Measurements from ENCODE around the gene NTSR2.
"Not testable (repeated sequence)": the region's sequence is repeated elsewhere in the genome, so short reads cannot be mapped to it uniquely, and the experiment has no call there.

NTSR2 gene

GRCh38 chr2:11679486-11680181 lies 9.6 kb upstream of the NTSR2 start:
- no peak for DNase-seq (ENCODE audit: low read depth)

DNA sequence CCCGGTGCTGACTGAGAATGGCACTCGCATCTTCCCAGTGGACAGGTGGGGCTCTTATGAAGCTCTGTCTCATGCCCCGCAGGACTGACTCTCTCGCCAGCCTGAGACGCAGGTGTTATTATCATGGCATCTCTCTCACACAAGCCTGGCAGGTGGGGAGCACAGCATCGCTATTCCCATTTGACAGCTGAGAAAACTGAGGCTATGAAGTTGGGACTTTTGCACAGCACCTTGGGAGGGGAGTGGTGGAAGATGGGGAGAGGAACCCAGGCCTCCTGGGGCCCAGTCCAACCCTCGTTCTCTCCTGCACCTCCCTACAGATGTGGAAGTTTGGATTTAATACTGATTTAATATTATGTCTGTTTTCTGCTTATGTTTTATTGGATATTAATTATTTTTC lies 9.0 kb upstream of the NTSR2 start:
- no peak for DNase-seq (ENCODE audit: low read depth)

DNA sequence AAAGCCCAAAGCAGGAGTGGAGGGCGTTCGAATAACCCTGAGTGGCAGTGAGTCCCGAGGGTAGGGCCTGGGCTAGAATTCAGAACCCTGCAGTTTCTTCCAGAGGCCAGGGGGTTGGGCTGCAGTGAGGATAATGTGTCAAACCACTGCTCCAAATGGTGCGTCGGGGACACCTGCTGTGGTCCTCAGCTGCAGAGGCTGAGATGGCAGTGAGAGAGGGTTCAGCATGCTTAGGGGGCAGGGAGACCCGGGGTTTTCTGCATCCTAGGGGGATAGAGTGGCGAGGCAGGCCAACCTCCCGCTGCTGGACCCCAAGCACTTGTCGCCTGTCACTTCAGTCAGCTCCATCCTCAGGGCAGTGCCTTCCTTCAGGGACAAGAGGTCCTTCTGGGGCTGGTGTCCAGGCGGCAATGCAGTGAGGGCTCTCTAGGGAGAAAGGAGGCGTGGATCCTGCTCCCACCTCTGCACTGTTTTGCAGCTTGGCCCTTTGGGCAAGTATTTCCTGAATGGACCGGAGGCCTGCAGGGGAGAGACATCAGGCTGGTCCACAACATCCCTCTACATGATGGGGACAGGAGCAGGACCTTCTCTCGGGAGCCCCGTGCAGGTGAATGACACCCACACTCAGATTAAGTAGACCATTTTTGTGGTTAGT lies 8.4 kb upstream of the NTSR2 start:
- DNase-seq (ENCODE audit: low read depth) = no peak

DNA sequence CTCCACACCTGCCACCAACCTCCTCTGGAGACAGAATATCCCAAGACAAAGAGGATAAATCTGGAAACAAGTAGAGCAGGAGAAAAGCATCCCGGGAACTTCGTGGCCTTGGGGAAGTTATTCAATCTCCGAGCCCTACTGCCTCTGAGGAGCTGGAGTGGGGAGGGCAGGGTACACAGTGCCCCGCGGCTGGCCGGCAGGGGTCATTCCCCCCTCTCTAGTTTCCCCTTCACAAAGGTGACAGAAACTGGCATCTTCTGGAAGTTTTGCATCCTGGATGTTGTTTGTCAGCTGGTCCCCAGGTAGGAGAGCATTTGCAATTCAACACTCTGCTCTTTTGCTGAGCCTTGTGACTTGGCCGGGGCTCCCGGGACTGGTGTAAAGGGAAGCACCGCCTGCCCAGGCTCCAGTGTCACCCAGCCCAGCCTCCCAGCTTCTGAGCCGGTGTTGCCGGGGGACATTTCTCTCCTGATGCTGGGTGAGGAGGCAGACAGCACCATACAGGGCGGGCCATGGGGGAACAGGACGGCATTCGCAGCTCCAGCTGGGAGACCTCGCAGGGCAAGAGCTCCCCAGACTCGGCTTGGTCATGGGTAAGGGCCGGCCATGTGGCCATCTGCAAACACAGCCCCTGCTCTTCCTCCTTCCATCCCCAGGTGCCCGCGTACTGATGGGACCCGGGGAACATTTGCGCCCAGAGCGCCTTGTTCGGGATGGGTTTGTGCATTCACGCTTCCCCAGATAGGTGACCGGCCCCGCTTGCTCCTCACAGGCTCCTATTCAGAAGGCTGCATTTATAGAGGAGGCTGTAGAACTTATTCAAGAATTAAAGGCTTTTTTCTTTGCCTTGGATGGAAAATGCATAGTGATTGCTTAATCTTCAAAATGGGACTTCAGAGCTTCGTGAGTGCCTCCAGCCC lies 7.4 kb upstream of the NTSR2 start:
- no peak for DNase-seq (ENCODE audit: low read depth)

DNA sequence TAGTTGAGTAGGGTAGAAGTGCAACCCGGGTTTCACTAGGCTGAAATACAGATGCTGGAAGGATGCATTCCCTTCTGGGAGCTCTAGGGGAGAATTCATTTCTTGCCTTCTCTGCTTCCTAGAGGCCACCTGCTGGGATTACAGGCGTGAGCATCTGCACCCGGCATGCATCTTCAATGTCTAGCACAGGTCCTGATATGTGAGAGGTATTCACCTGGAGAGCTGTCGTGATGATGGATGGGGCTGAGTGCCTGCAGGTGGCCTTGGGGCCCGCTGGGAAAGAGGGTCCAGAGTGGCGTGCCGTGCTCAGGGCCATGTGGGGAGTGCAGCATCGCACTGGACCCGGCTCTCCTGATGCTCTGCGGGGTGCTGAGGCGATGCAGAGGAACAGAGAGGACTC lies 6.6 kb upstream of the NTSR2 start:
- DNase-seq (ENCODE audit: low read depth) = no peak

- no peak for DNase-seq (ENCODE audit: low read depth)
Measured at GRCh38 chr2:11675423-11676112, 5.6 kb upstream of the NTSR2 start.

- DNase-seq (ENCODE audit: low read depth) = no peak
Measured at GRCh38 chr2:11674983-11675382, 5.0 kb upstream of the NTSR2 start.

- DNase-seq (ENCODE audit: low read depth) = no peak
Measured at GRCh38 chr2:11672407-11672806, 2.4 kb upstream of the NTSR2 start.

GRCh38 chr2:11667866-11668637 lies 1.9 kb downstream of the NTSR2 start:
- DNase-seq (ENCODE audit: low read depth) = no peak

GRCh38 chr2:11667194-11667593 lies 2.8 kb downstream of the NTSR2 start:
- no peak for DNase-seq (ENCODE audit: low read depth)

- no peak for DNase-seq (ENCODE audit: low read depth)
Measured at GRCh38 chr2:11665510-11666362, 4.3 kb downstream of the NTSR2 start.

- DNase-seq (ENCODE audit: low read depth) = no peak
Measured at GRCh38 chr2:11665028-11665427, 5.0 kb downstream of the NTSR2 start.

GRCh38 chr2:11663427-11663826 lies 6.6 kb downstream of the NTSR2 start:
- DNase-seq (ENCODE audit: low read depth) = no peak

DNA sequence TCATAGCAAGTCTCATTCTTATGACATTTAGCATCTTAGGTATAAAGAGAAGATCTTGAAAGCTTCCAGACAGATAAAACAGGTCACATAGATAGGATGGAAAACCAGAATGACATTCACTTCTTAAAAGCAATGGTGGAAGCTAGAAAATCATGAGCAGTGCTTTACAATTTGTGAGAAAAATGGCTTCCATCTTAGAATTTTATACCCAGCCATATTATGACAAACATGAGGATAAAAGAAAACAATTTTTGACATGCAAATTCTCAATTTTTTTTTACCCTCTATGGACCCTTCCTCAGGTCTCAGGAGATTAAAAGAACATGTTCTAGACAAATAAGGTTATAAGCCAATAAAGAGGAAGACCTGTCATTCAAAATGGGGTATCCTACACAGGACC lies 7.1 kb downstream of the NTSR2 start:
- no peak for DNase-seq (ENCODE audit: low read depth)

GRCh38 chr2:11661891-11662435 lies 8.0 kb downstream of the NTSR2 start:
- no peak for DNase-seq (ENCODE audit: low read depth)

DNA sequence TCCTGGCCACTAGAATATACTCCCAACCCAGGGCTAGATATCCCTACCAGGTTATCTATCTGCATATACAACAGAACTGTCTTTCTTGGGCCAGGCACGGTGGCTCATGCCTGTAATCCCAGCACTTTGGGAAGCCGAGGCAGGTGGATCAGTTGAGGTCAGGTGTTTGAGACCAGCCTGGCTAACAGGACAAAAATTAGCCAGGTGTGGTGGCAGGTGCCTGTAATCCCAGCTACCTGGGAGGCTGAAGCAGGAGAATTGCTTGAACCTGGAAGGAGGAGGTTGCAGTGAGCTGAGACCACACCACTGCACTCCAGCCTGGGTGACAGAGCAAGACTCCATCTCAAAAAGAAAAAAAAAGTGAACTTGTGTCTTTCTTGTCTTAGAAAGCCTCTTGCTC lies 9.6 kb downstream of the NTSR2 start:
- DNase-seq (ENCODE audit: low read depth) = not testable (repeated sequence)

DNA sequence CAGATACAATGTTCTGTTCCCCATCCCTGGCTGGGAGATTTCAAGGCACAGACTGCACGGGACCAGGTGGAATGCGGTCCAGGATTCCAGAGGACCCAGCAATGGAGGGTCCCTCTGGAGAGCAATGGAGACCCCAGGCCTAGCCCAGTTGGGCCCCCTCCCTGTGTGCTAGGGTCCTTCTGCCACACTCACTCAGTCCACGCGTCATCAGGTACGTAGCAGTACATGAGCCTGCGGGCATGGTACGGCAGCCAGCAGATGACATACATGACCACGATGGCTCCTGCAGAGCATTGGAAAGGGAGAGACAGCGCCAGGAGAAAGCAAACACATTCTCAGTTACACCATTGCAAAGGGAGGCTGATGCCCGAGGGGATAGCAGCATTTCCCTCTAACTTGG lies 10.1 kb downstream of the NTSR2 start:
- no peak for DNase-seq (ENCODE audit: low read depth)

DNA sequence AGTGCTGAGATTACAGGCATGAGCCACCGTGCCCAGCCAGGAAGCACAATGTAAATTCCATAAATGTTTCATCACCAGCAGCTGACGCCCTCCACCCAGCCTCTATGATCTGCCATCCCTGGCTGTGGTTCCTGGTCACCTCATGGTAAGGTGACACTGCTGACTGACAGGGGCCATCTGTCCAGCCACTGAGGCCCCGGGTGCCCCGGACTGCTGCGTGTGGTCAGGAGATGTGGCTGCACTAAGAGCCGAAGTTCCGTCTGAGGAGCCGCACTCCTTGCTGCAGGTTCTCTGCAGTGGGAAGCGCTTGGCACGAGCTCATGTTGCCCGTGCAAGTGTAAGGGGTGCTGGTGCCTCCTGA lies 10.9 kb downstream of the NTSR2 start:
- DNase-seq (ENCODE audit: low read depth) = no peak

DNA sequence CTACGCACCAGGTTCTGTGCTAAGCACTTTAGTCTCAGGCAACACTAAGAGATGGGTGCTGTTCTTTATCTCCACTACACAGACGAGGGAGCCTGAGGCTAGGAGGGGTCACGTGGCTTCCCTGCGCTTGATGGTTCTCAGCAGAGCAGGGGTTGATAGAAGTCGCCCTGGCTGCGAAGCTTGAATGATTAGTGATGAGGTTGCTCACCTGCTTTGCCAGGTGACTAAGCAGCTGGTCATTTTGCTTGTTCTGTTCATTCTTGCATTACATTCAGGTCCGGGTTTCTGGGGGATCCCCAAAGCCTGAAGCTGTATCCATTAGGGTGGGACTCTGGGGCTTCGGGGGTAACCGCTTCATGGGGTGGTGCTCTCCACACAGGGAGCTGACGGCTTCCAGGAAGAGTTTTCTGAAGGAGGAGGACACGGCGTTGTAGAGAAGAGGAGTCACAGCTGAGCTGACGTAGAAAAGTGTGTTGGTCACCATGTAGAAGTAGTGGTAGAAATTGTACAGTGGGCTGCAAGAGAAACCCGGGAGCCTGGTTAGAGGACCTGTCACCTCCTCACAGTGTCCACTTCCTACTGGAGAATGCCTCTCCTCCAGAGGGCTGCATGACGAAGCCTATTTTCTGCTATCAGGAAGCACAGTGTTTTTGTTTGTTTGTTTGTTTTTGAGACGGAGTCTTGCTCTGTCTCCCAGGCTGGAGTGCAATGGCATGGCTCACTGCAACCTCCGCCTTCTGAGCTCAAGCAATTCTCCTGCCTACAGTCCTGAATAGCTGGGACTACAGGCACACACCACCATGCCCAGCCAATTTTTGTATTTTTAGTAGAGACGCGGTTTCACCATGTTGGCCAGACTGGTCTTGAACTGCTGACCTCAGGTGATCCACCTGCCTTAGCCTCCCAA lies 11.5 kb downstream of the NTSR2 start:
- DNase-seq (ENCODE audit: low read depth) = no peak
